Limb (tissue), 2 donors: ENCODE data around the gene YTHDC2.

Experiments used
- DNase-seq, 2 donors: peaks; one replicate each; pipeline ENCODE4 v3.0.0-alpha.2; 2016; ENCODE audit errors: extremely low spot score in 2 of 2

Gene YTHDC2

GRCh38 chr5:113513384-113514288 lies at the start of gene YTHDC2:
YTHDC2 (plus strand) TSS chr5:113513694; CDS start chr5:113513896, 202 bp downstream.
- peak; percentile 93 to 94 for DNase-seq

DNA sequence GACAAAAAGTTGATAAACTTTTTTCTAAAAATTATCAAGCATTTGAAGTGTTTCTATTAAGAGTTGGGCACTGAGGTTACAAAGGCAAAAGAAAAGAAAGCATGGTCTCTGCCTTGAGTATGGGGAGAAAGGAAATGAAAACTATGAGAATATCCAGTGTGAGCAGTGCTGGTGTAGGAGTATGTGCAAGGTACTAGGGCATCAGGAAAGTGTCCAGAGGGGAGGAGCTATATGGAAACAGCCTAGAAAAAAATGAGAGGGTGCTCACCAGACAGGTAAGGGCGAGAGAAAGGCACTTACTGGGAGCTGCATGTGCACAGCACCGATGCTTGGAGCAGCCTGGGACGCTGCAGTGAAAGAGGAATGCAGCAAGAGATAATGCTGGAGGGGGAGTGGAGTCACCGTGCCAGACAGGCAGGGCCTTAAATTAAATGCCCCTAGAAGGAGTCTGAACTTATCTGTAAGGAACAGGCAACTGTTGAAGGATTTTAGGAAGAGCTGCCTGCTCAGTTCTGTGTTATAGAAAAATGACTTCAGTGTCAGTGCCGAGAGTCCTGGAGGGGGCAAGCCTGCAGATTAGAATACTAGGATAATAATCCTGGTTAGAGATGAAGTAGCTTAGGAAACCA lies 39.3 kb upstream of the YTHDC2 start:
- DNase-seq: no peak

- no peak for DNase-seq
Measured at GRCh38 chr5:113478691-113479090, 34.8 kb upstream of the YTHDC2 start.

DNA sequence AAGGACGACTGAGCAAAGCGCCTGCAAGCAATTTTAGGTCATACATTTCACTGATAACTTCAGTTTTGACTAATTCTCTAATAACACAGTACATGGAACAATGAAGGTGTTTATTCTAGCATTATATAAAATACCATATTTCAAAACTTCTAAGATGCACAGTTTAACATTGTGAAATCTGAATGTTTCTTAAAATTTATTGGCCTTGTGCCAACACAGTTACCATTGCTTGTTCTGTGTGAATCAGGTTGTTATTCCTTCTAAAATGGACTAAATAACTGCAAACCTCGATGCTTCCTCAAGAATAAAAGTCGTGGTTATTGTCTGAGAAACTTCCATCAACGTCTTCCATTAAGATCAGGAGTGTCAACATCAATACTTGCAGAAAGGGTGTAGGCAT lies 33.3 kb upstream of the YTHDC2 start:
- DNase-seq: no peak

DNA sequence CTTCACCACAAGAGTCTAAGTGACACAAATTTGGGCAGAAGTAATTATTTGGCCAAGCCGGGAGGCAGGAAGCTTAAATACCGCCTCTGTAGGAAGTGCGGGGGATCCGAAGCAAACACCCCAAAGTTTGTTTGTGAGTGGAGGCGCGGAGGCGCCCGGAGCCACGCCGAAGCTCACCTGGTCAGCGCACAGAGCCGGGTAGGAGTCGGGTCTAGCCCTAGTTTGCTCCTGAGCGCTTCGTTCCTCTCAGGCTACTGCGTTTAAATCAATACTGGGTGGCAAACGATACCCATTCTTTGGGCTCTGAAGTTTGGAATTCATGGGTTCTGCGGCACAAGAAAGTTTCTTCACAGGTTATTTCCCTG lies 26.1 kb upstream of the YTHDC2 start:
- no peak for DNase-seq

GRCh38 chr5:113487781-113488644 lies 25.5 kb upstream of the YTHDC2 start, which contains the start of gene MCC:
MCC (minus strand) TSS chr5:113488453.
- DNase-seq: peak; percentile 62 to 91

DNA sequence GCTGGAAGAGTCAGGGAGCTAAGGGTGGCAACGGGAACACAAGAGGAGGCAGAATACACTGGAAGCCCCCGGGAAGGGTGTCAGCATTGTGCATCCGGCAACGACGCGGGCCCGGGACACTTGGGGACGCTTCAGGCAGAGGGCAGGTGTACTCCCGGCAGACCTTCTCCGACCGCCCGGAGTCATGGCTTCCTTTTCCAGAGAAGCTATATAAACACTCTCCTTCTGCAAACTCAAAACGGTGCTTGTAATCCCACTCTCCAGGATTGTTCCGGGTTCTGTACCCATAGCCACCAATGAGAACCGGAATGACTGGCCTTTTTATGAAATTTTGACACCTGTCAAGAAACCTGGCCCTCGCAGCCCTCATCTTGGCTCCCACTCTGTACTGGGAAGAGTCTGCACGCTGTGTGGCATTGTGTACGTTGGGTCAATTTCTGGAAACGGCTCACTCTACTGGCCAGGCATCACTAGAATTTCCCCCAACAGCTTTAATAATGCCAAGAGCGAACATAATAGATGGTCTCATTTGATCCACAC lies 24.8 kb upstream of the YTHDC2 start:
- DNase-seq: no peak

DNA sequence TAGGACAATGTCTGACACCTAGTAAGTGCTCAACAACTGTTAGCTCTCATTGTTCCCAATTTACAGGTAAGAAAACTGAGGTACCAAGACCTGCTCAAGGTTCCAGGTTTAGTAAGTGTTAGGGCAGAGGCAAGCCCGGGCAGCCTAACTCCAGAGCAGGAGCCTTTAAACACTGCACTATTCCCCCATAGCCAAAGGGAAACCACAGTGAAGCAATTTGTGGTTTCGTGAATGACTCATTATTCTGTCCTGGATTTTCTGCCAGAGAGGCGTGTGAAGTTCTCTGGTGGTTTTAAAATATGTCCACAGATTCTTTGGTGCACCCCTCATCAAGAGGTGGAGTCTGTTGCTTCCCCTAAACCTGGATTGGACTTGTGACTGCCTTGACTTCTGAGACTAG lies 24.2 kb upstream of the YTHDC2 start:
- DNase-seq: no peak

DNA sequence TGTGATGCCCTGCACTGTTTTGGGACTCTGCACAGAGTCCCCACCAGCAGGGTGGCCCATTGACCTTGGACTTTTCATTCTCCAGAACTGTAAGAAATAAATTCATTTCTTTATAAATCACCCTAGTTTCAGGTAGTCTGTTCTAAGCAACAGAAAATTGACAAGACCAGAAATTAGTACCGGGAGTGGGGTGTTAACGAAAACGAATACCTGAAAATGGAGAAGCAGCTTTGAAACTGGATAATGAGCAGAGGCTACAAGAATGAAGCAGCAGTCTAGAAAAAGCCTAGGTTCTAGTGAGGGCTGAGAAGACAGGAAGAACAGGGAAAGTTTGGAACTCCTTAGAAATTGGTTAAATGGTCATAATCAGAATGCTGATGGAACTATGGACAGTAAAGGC lies 23.2 kb upstream of the YTHDC2 start:
- no peak for DNase-seq

- no peak for DNase-seq
Measured at GRCh38 chr5:113491022-113491421, 22.5 kb upstream of the YTHDC2 start.

GRCh38 chr5:113493446-113493845 lies 20.0 kb upstream of the YTHDC2 start:
- no peak for DNase-seq

- DNase-seq: no peak
Measured at GRCh38 chr5:113495422-113495841, 18.1 kb upstream of the YTHDC2 start.

GRCh38 chr5:113502073-113502472 lies 11.4 kb upstream of the YTHDC2 start:
- DNase-seq: no peak

DNA sequence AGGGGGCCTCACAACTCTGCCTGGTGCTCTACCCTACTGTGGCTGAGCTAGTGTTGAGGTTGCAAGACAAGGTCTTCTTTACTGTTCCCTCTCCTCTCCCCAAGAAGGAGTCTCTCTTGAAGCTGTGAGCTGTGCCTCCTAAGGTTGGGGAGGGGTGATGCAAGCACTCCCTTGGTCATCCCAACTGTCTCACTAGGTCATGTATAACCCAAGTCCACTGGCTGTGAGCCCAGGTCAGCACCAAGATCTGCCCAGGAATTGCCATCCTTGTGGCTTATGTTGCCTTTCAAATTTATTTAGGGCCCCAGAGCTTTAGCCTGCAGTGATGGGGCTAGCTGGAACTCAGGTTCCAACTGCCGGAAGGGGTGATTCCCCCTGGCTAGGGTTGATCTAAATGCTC lies 10.3 kb upstream of the YTHDC2 start:
- DNase-seq: no peak

- DNase-seq: no peak
Measured at GRCh38 chr5:113505181-113505580, 8.3 kb upstream of the YTHDC2 start.

- no peak for DNase-seq
Measured at GRCh38 chr5:113507601-113508000, 5.9 kb upstream of the YTHDC2 start.

DNA sequence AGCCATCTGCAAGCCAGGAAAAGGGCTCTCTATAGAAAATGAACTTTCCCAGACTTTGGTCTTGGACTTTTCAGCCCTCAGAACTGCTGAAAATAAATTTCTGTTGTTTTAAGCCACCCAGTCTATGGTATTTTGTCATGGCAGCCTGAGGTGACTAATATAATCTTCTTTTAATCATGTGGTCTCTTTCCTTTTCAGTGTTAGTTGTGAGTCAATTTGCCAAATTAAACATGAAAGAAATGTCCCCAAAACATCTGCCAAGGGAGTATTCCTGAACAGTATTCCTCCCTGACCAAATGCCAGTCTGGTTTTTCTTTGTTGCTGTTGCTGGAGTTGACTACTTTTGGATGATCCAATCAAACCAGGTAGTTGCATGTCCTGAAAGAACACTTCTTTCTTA lies 4.7 kb upstream of the YTHDC2 start:
- DNase-seq: no peak

DNA sequence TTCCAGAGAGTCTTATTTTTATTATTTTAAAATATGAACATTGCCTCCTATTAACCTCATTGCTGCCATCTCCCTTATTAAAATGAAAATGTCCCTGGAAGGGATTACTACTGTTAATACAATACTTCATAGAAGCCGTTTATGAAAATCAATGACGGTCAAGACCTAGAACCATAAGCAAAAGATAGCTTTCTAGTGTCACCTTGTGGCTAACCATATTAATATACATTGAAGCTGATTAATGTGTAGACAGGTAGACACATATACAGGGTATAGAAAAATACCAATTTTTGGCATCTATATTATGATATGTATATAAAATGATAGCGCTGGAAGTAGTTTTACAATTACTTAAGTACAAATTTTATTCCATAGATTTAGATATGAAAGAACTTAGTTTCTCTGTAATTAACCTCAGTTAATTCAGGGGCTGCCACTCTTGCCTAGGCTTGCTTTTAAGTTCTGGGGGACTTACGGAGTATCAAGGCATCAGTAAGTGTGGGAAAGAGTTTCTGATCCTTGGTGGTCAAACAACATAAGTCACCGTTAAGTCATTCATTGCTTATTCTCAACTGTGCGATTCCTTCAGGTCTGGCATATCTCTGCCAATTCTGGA lies 2.5 kb upstream of the YTHDC2 start:
- DNase-seq: peak in 1 of 2 donors; percentile 60

DNA sequence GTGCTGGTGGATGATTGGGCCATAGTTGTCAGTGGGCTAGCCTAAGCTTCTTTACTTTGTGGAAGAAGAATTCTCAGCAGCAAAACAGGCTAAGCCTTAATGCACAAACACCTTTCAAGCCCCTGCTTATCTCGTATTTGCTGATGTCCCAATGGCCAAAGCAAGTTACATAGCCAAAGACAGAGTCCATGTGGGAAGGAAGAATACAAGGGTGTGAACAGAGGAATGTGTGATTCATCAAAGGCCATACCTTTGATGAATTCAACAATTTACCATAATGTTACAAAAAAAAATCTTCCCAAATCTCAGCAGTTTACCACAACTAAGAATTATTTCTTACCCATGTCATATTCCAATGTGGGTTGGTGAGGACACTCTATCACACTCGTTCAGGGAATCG lies 1.2 kb upstream of the YTHDC2 start:
- DNase-seq: no peak

DNA sequence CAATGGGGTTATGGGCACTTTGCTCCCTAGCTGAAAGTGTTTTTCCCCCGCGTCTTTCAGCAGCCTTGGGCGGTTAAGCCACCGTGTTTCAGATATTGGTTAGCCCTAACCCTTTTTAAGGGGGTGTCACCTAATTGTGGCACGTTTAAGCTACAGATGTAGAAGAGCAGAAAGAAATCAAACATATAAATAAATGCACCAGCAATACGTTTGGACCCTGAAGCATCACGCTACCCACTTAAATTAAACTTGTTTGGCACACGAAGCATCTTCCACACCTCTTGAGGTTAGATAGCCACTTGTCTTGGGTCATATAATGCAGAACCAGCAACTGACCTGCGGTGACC lies 768 bp downstream of the YTHDC2 start:
- no peak for DNase-seq

GRCh38 chr5:113518884-113519283 lies 5.4 kb downstream of the YTHDC2 start:
- no peak for DNase-seq
